Retinal pigment epithelial cell (primary cell): ENCODE data around the gene ANKMY1.

ENCODE experiments used
- DNase-seq: peaks from one replicate; pipeline ENCODE4 v3.0.0-alpha.2; 2010; ENCODE audit warnings: low read depth
- H3K4me3 ChIP-seq: 2 replicates; pipeline ENCODE4 v1.5.1; 2011; ENCODE audit warnings: mild to moderate bottlenecking, low read length, control low read depth, moderate library complexity
- TF ChIP-seq, protein P1 (sequence below): conservative IDR thresholded peaks from 2 replicates; pipeline ENCODE4 v1.5.1; 2011; ENCODE audit warnings: low read depth, low read length, control low read depth, inconsistent platforms

ANKMY1 gene

DNA sequence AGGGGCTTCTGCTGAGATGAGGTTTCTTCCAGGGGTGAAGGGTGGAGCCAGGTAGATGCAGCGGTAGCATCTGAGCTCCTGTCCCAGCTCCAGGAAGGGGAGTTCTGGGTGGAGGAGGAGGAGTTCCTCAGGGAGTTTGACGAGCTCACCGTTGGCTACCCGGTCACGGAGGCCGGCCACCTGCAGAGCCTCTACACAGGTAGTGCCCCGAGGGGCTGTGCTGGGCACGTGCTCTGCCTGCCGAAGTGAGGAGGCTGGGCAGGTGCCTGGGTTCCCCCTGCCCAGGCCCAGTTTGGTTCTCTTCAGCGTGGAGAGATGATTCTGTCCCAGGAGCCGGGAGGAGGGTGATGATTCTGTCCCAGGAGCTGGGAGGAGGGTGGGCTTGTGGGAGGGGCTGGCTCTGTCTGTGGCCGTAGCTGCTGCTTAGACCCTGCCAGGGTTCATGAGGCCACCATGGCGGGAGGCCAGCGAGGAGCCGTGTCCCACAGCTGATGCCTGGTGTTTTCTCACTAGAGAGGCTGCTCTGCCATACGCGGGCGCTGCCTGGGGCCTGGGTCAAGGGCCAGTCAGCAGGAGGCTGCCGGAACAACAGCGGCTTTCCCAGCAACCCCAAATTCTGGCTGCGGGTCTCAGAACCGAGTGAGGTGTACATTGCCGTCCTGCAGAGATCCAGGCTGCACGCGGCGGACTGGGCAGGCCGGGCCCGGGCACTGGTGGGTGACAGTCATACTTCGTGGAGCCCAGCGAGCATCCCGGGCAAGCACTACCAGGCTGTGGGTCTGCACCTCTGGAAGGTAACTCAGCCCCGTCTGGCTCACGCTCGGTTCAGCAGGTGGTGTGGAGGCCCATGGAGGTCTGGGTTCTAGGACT, 37.0 kb upstream of the ANKMY1 start:
- no peak for DNase-seq
- TF ChIP-seq, protein P1, sequence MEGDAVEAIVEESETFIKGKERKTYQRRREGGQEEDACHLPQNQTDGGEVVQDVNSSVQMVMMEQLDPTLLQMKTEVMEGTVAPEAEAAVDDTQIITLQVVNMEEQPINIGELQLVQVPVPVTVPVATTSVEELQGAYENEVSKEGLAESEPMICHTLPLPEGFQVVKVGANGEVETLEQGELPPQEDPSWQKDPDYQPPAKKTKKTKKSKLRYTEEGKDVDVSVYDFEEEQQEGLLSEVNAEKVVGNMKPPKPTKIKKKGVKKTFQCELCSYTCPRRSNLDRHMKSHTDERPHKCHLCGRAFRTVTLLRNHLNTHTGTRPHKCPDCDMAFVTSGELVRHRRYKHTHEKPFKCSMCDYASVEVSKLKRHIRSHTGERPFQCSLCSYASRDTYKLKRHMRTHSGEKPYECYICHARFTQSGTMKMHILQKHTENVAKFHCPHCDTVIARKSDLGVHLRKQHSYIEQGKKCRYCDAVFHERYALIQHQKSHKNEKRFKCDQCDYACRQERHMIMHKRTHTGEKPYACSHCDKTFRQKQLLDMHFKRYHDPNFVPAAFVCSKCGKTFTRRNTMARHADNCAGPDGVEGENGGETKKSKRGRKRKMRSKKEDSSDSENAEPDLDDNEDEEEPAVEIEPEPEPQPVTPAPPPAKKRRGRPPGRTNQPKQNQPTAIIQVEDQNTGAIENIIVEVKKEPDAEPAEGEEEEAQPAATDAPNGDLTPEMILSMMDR, result no peak
- H3K4me3 ChIP-seq, result no peak overlapping the region

DNA sequence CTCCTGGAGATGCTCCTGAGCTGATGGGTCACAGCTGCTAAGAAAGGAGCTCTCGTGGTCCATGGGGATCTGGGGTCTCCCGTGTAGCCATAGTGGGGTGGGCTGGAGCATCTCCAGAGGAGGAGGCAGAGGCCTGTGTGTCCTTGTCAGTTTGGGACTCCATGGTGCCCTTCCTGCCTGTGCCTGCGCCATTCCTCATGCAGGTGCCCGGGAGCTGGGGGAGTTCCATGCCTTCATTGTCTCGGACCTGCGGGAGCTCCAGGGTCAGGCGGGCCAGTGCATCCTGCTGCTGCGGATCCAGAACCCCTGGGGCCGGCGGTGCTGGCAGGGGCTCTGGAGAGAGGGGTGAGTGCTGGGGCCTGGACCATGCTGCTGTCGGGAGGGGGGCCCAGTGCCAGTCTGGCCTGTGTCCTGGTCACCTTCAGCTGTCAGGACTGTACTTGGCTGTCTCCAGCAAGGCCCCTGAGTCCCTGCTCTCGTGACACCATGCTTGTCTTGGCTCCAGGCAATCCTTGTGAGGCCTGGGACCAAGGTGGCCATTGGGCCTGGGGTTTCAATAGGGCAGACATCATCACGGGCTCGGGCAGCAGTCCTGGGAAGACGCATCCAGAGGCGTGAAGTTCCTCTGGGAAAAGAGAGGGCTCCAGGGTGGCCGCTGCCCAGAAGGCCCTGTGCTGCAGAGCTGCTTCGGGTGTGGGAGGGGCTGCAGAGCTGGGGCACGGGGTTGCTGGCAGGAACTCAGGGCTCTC, 36.1 kb upstream of the ANKMY1 start:
- TF ChIP-seq, protein P1, result no peak
- DNase-seq, result no peak
- no peak overlapping the region for H3K4me3 ChIP-seq

DNA sequence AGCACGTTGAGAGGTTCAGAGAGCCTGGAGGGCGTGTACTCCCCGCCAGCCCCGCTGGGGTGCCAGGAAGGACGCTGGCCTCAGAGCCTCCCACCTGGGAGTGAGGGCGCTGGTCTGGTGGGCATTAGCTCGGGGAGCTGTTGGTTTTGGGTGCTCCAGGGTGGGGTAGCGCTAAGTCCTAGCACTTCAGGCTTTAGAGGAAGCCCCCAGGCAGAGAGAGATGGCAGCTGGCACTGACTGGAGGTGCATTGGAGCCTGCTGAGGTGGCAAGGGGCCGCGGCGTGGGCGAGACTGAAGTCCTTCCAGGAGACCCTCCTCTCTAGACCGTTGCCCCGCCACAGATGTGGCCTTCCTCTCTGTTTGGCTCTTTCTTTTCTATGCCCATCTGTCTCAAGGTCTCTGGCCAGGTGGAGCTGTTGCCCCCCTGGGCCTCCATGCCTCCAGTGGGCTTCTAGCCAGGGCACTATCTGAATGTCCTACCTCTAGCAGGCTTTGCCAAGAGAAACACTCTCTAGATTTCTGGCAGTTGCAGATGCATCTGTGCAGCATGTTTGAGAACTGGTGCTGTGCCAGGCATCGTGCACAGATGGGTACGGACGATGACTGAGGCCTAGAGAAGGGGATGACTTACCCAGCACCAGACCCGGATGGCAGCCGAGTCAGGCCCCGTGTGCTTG, 35.4 kb upstream of the ANKMY1 start:
- TF ChIP-seq, protein P1, result no peak
- no peak for DNase-seq
- no peak overlapping the region for H3K4me3 ChIP-seq

DNA sequence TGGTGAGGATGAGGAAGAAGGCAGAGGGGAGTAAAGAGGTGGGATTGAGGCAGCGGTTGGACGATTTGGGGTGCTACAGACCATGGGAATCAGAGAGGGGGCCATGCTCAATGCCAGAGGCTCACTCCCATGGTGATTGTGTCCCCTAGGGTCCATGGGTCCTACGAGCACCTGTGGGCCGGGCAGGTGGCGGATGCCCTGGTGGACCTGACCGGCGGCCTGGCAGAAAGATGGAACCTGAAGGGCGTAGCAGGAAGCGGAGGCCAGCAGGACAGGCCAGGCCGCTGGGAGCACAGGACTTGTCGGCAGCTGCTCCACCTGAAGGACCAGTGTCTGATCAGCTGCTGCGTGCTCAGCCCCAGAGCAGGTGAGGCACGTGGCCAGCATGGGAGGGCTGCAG, 34.0 kb upstream of the ANKMY1 start:
- DNase-seq, result no peak
- TF ChIP-seq, protein P1, result no peak
- H3K4me3 ChIP-seq, result no peak overlapping the region

- no peak overlapping the region for H3K4me3 ChIP-seq
These were observed 33.4 kb upstream of the ANKMY1 start for GRCh38 chr2:240591226-240591625.

GRCh38 chr2:240590681-240591111, 32.9 kb upstream of the ANKMY1 start:
- no peak for DNase-seq
- no peak overlapping the region for H3K4me3 ChIP-seq
- TF ChIP-seq, protein P1, result no peak

More at GRCh38 chr2:240591226-240591625, 33.4 kb upstream of the ANKMY1 start:
- TF ChIP-seq, protein P1, result no peak
- DNase-seq, result no peak
